HG03457 (cell line): ENCODE data around the gene ERC2.

Source experiments
- ATAC-seq: cut with Tn5 transposase; IDR thresholded peaks from one replicate; pipeline ENCODE4 v1.9.1; 2021; ENCODE audit warnings: moderate number of reproducible peaks; ENCODE audit not compliant: unreplicated experiment

Gene ERC2

DNA sequence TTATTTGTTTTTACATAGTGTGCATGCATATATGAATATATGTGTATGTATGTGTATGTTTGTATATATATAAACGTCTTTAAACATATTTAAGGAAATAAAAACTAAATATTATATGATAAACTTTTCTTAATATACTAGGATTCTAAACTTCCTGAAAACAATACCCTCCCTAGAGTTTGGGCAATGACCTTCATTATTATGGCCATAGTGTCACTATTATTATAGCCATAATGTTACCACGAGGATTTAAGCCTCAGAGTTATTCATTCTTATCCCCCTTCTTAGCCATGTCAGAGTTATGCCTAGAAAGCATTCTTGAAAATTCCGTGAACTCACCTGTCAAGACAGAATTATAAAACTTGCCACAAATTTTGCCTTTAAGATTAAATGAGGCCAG is 335.5 kb downstream of the ERC2 start:
- no peak for ATAC-seq

DNA sequence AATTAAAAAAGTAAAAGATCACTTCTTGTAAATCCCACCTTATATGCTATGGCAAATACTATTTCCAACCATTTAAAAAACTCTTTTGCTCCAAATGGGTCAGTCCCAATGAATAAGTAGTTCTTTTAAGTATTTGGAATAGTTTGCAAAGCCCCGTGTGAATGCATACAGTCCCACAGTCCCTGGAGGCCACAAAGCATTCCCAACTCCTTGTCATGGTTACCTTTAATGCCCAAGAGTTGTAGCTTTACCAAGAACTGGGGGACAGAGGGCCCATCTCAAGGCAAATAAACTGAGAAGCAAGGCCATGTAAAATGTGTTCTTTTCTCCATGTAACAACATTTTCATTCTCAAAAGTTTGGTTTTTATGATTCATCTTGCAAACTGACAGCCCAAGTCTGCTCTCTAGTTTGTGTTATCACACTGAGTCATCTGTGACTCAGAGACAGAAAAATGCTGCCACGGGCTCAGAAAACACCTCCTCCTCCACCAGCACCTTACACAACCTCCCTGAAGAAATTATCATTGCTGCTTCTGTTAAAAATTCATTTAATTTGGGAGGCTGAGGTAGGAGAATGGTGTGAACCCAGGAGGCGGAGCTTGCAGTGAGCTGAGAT is 336.2 kb downstream of the ERC2 start:
- no peak for ATAC-seq

DNA sequence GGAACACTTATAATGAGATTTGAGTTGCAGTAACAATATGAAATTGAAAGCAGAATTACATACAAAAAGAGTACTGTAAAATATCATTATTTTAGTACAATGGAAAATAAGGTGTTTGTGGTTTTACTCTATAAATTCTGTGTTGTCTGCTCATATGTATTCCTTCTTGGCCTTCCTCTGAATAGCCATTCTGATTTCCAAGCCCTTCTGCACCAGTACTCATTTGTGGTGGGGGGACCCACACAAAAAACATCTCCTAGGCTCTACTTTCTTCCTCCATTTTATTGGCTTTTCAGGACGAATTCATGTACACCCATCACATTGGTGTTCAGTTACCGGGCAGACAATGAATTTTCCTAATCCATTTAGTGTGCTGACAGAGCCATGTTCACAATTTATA is 338.2 kb downstream of the ERC2 start:
- ATAC-seq, result no peak

DNA sequence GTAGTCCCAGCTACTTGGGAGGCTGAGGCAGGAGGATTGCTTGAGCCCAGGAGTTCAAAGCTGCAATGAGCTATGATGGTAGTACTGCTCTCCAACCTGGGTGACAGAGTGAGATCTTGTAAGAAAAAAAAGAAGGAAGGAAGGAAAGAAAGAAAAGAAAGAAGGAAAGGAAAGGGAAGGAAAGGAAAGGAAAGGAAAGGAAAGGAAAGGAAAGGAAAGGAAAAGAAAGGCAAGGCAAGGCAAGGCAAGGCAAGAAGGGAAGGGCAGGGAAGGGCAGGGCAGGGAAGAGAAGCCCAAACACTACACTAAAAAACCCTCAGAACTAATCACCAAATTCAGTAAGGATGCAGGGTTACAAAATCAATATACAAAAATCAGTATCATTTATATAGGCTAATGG is 341.6 kb downstream of the ERC2 start:
- no peak for ATAC-seq

DNA sequence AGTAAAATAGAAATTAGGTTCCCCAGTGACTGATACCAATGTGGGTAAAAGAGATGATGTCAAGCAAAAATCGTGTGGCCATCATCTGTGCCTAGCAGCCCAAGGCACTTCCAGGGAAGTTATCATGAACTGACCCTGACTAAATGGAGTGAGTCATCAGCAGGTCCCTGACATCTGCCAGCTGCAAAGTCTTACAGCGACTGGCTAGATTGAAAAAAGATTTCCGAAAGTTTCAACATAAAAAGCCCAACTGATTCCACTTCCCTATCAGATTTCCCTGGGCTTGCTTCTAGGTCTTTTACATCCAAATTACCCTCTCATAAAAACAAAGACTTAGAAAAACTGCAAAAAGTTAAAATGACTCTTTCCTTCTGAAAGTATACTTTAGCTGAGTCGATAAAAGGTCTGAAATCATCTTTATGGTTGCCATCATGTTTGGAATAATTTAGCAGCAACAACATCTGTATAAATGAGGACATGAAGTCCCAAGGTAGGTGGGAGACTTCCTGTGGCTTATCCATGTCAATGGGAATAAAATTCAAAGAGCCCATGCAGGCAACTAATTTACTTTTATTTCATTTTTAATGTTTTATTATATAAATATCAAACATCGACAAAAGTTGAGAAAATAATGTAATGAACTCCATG is 342.8 kb downstream of the ERC2 start:
- no peak for ATAC-seq

DNA sequence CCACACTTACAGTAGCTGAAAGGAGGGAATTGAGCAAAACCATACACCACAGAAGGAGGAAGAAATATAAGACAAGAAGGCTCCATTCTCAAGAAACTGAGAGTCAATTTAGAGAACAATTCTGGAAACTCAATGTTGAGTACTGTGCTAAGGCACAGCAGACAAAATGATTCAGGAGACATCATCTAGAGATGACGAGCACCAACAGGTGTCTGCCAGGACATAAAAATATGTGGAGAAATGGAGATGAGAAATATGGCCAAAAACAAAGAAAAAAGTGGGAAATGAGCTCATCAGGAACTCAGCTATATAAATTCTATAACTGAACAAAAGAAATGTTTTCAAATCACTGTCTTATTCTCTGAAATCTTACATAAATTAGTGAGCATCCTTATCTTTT is 343.7 kb downstream of the ERC2 start:
- ATAC-seq, result no peak

DNA sequence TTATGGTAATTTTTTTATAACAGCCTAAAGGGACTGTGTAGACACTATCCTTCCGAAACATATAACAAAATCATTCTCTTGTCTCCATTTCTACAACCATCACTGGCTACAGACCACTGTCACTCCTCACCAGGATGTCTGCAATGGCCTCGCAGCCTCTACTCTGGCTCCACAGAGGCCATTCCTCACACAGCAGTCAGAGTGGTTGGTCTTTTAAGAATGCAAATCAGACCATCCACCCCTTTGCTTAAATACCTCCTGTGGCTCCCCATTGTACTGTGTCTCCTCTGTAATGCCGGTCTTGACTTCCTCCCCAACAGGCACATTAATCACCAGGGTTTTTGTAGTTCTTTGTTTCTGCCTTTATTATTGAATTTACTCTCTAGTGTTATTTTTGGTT is 344.8 kb downstream of the ERC2 start:
- ATAC-seq, result no peak

DNA sequence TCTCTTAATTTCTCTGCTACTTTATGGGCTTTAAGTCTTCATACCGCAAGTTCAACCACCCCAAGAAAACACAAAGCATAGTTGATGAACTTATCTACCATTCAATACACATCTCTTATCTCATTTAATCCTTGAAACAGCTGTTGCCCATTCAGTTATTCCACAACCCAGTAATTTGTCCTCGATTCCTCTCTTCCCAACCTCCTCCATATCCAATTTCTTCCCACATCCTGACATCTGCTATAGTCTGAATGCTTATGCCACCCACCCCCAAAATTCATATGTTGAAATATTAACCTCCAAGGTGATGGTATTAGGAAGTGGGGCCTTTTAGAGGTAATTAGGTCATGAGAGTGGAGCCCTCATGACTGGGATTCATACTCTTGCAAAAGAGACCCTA is 345.4 kb downstream of the ERC2 start:
- ATAC-seq, result no peak

DNA sequence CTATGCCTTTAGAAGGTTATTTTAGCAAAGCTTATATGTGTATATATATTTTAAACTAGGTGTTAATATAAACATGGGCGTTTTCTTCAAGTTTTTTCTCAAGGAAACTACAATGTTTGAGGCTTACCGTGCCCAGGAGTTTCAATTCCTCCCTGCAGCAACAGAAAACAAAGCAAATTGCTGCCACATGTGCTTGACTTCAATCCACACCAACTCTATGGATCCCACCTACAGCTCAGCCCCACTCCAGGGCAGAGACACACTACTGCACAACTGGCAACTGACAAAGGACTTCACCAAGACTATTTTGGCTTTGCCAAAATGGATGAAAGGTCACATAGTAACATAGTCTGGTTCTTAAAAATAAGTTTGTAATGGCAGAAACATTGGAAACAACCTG is 346.6 kb downstream of the ERC2 start:
- no peak for ATAC-seq

DNA sequence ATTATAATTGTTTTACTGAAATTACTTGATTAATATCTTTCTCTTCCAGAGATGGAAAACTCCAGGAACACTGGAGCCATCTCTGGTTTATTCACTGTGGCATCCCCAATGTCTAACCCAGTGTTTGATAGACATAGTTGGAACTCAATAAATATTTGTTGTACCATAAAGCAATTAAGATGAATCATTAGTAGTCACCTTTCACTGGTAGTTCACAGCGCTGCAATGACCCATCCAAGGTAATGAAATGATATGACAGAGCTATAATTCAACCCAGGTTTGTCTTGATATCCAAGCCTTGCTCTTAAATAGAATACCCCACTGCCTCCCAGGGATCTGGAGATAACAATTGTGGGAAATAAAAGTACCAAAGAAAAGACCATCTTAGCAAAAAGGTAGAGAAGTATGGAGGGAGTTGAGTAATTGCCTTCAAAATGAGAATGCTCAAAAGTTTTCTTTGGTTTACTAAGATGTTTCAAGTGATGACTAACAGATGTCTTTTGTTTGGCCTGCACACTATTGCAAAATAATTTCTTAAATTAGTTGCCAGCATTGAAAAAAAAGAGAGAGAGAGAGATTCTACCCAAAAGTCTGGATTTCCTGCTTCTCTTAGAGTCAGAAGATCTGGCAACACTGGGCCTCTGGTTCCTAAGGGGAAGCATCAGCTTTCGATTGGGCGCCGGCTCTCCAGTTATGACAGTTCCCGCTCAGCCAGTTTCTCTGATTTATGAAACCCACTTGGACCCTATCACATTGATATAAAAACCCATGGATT is 348.5 kb downstream of the ERC2 start:
- ATAC-seq, result no peak

DNA sequence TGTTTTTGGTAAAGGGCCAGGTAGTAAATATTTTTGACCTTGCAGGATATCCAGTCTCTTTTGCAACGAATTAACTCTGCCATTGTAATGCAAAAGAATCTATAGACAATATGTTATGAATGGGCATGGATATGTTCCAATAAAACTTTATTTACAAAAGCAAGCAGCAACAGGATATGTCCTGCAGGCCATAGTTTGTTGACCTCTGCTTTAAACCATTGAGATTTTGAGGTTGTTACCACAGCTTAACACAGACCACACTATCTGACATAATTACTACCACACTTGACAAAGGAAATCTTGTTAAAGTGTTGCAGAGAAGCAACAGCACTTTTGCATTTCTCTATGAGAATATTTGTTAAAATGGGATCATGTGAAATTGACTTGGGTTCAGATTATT is 349.3 kb downstream of the ERC2 start:
- no peak for ATAC-seq

DNA sequence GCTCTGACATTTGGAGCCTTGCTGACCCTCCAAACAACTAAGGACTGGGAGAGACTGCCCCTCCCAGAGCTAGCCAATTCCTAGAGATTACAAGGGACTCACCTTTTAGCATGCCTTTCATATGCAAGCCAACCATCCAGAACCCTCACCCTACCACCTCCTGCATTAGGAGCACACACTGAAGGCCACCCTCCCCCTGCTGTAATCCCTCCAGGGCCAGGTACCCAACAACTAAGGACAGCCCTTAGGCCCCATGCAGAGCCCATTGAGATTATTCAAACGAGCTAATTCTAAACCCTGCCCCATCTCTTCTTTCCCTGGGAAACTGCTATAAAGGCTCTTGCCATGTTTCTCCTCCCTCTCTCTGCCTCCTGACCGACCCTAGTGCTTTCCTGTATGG is 352.6 kb downstream of the ERC2 start:
- no peak for ATAC-seq

DNA sequence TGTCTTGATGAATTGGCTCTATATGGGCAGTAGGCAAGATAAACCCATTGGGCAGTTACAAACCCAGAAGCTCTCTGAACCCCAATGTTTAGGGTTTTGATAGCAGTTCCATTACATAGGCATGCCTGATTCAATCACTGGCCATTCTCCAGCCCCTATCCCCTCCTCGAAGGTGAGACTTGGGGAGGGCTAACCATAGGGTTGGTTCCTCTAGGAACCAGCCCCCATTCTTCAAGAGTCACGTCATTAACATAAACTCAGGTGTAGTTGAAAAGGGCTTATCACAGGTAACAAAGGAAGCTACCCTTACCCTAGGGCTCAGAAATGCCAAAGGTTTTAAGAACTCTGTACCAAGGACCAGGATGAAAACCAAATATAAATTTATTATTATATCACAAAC is 353.1 kb downstream of the ERC2 start:
- ATAC-seq, result no peak

DNA sequence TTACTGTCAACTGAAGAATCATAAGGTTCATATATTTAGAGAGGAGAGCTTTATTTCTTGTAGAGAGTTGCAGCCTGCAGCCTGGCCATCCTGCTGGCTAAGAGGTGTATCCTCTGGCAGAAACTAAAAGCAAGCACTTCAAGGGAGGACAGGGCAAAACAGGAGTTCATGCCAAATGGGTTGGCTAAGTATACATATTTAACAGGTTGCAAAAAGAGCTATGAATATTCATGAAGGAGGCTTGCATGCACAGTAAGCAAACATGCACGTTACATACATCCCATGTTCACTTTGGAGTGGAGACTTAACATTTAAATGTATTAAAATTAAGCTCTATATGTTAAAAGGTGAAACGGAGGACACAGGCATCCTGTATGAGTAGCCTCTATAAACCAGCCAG is 354.4 kb downstream of the ERC2 start:
- ATAC-seq, result no peak

DNA sequence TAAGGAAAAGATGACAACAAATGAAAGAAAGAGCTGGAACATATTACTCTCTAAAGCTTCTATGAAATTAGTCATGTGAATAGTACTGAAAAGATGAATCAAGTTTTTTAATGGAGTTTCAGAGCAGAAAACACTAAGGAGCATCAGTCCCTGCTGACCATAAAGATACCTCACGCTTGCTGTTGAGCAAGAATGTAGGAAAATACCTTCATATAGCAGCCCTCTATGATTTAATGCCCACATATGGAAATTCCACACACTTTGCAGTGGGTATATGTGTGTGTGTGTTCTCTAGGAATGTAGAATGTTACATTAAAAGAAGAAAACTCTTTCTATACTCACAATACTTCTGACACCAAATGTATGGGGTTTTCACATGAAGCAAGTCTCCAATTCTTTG is 355.0 kb downstream of the ERC2 start:
- ATAC-seq, result no peak

DNA sequence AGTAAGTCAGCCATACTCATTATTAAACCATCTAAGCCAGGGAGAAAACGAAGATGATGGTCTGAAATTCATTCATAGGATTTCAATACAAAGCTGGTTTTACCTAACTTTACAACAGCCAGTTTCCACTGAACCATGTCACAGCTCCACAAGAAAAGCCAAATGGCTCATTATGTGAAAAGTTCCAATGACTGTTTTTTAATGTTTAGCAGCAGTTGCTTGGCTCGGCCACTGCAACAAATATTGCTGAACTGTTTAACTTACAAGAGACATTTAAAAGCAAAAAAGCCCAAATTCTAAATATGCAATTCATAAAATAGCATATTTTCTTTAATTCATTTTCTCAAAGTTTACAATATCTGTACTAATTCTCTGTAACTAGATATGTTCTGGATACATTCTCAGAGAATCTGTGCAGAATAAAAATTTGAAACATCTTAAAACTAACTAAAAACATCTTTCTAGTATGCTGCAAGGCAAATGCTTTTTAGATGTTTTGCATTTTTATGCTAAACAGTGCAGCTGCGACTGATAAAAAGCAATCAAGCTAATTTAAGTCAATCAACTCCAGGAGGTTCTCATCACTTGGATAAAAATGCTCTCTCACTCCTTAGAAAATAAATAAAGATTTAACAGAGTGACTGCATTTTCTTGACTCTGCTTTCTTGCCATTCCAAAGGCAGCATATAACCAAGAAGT is 356.5 kb downstream of the ERC2 start:
- ATAC-seq, result no peak

DNA sequence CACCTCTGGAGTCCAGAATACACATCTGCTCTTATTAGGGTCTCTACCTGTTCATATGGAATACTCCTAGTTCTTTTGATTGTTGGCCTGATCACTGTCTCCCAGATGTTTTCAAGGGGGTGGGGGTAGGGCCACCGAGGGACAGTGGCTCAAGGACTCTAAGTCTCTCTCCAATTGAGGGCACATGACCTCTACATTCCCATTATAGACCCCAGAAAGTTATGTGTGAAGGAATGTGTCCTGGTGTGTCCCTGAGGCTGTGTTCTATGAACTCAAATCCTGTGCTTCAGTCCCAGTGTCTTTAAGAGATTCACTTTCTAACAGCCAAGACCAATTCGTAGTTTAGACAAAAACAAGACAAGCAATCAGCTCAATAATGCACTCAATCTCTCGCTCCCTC is 357.4 kb downstream of the ERC2 start:
- ATAC-seq, result no peak

DNA sequence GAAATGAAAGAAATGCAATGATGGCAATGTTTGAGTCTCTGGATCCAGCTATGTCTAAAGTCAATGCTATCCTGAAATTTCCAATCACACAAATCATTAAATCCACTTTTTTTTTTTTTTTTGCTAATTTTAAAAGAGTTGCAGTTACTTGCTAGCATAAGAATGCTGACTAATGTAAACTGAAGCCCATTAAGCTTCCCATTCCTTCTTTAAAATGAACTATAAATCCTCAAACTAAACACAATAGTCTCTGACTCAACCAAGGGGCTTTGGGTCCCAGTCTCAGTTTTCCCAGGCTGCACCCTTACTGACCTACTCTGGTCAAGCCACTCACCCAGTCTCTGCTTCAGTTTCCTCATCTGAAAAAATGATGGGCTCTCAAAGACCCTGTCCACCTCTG is 361.1 kb downstream of the ERC2 start:
- no peak for ATAC-seq

DNA sequence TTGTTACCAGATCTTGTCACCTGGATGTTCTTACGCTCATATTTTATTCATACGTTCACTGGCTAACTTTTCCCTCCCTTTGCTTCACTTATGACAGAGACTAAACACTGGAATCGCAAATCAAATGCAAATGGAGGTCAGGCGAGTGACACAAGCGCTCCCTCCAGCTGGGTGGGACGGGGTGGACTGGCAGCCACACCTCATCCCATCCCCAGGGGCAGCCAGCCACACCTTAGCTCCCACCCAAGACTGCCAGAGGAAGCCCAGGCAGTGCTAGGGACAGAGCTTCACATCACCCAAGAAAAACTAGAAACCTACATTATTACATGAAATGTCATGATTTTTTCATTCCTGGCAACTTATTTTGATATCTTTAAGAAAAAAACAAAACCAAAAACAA is 366.2 kb downstream of the ERC2 start:
- ATAC-seq, result no peak

DNA sequence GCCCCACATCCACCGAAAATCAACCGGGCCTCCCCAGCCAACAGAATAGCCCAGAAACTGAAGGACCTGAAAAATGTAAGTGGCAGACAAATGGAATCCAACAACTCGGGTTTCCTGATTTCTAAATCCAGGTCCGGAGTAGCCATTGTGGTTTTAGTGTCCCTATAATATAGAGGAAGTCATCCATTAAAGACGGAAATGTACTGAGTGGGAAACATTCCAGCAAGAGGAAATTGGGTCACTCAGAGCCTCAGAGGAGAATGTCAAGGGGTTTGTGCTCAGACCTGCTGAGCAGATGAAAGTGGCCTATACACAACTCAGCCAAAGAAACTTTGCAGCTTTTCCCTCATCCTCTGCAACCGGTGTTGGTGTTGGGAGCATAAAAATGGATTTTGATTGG is 366.7 kb downstream of the ERC2 start:
- ATAC-seq, result no peak

DNA sequence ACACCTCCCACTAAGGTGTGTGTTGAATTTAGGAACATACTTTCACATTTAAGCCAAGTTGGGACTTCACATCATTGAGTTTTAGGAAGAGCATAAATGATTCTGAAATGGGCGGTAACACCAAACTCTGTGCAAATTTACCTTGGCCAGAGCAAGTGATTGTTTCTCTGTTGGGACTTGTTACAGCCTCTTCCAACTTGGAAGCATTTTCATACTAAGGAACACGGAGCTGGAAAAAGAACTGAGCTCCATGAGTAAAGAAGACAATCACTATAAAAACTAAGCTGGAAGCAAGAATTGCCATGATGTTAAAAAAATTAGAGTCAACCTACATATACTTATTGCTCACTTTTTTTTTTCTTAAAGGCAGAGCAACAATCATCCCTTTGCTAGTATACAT is 371.3 kb downstream of the ERC2 start:
- no peak for ATAC-seq

DNA sequence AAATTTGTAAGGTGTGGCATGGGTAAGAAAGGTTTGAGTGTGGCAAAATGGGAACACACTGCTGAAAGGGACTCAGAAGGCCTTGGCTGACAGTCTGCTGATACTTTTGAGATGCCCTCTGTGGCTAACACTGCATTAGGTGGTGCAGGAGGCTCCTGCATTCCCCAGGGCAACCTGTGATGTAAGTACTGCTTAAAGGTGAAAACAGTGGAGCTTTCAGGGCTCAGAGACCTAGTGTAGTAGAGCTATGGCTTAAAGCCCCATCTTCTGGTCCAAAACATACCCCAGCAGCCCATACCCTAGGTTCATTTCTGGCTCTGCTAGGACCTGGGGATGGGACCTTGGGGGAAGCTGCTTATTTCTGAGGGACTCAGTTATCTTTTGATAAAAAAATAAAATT is 374.1 kb downstream of the ERC2 start:
- ATAC-seq, result no peak
